ENCODE data around the gene KIF6.

DNA sequence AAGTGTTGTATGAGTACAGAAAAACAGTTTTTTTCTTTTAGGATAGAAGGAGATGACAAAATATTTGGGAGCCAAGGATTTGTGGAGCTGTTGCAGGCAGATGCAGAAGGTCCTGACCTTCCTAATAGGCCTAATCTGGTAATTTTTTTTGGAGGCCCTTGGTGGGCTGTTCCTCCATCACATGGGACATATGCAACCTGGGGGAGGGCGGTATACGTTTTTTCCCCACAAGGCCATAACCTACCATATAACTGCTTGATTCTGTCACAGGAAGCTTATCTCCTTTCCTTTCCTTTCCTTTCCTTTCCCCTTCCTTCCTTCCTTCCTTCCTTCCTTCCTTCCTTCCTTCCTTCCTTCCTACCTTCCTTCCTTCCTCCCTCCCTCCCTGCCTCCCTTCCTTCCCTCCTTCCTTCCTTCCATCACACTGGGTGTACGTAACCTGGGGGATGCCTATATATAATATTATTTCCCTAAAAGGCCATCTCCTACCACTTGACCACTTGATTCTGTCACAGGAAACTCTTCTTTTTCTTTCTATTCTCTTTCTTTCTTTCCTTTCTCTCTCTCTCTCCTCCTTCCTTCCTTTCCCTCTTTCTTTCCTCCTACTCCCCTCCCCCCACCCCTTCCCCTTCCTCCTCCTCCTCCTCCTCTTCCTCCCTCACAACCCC lies 217.7 kb downstream of the KIF6 start:
- no peak for TF ChIP-seq POLR2AphosphoS5 (IDR thresholded peaks at IDR 0.05; ENCODE audit: low read depth)
- no peak for TF ChIP-seq CTCF (IDR thresholded peaks at IDR 0.05; ENCODE audit: insufficient read depth, low read length)
- TF ChIP-seq, protein P1, sequence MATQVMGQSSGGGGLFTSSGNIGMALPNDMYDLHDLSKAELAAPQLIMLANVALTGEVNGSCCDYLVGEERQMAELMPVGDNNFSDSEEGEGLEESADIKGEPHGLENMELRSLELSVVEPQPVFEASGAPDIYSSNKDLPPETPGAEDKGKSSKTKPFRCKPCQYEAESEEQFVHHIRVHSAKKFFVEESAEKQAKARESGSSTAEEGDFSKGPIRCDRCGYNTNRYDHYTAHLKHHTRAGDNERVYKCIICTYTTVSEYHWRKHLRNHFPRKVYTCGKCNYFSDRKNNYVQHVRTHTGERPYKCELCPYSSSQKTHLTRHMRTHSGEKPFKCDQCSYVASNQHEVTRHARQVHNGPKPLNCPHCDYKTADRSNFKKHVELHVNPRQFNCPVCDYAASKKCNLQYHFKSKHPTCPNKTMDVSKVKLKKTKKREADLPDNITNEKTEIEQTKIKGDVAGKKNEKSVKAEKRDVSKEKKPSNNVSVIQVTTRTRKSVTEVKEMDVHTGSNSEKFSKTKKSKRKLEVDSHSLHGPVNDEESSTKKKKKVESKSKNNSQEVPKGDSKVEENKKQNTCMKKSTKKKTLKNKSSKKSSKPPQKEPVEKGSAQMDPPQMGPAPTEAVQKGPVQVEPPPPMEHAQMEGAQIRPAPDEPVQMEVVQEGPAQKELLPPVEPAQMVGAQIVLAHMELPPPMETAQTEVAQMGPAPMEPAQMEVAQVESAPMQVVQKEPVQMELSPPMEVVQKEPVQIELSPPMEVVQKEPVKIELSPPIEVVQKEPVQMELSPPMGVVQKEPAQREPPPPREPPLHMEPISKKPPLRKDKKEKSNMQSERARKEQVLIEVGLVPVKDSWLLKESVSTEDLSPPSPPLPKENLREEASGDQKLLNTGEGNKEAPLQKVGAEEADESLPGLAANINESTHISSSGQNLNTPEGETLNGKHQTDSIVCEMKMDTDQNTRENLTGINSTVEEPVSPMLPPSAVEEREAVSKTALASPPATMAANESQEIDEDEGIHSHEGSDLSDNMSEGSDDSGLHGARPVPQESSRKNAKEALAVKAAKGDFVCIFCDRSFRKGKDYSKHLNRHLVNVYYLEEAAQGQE (IDR thresholded peaks at IDR 0.05; ENCODE audit: insufficient replicate concordance, low read depth): no peak
- TF ChIP-seq GABPA (IDR thresholded peaks at IDR 0.05; ENCODE audit: low read depth): no peak
- no peak for TF ChIP-seq SPI1 (IDR thresholded peaks at IDR 0.05; ENCODE audit: borderline replicate concordance, low read depth)
